T-helper 22 cell (primary cell): ENCODE results near the gene SLC25A43.

Experiments used
- DNase-seq: peaks from one replicate; pipeline ENCODE4 v3.0.0-alpha.2; 2020; ENCODE audit warnings: low read depth

The SLC25A43 gene

DNA sequence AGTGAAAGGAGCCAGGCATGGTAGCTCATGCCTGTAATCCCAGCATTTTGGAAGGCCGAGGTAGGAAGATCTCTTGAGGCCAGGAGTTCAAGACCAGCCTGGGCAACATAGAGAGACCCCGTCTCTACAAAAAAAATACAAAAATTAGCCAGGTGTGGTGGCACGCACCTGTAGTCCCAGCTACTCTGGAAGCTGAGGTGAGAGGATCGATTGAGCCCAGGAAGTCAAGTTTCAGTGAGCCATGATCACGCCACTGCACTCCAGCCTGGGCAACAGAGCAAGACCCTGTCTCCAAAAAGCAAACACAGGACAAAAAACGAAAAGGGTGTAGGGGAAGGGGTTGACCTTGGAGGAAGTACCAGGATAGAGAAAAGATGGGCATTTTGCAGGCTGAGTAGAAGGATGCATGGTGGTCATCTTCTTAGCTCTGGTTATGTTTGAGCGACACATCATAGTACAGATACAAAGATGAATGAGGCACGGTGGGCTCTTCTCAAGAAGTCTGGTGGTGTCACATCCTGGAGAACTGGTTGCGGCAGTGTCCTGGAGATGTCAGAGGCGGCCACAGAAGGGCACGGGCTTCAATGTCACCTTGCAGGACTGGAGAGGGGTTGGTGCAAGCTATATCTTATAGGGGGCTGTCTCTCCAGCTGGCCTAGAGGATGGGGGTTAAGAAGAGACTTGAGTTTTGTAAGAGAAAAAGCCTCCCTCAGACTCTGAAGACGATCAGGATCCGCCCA, 101.1 kb downstream of the SLC25A43 start:
- no peak for DNase-seq

DNA sequence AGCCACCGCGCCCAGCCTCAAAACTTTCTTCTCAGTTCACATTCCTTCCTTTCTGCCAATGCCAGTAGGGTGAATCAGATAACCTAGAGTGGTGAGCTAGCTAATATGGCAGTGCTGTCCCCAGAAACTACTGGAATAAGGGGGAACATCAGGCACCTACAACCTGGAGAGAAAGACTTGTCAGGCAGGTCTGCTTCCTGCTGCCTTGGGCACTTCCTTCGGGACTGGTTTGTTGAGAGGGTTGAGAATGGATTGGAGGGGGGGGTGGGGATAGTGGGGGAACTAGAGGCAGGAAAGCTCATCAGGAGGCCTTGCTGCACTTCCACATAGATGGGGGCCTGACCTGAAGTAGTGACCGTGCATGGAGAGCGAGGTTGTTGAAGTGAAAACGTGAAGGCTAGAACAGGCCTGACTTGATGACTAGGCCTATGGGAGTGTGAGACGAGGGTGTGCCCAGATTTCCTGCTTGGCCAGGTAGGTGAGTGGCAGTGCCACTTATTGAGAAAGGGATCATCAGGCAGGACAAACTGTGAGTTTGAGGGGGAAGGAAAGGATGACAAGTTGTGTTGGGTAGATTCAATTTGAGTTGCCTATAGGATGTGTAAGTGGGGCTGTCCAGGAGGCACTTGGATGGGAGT, 102.5 kb downstream of the SLC25A43 start:
- DNase-seq: no peak

DNA sequence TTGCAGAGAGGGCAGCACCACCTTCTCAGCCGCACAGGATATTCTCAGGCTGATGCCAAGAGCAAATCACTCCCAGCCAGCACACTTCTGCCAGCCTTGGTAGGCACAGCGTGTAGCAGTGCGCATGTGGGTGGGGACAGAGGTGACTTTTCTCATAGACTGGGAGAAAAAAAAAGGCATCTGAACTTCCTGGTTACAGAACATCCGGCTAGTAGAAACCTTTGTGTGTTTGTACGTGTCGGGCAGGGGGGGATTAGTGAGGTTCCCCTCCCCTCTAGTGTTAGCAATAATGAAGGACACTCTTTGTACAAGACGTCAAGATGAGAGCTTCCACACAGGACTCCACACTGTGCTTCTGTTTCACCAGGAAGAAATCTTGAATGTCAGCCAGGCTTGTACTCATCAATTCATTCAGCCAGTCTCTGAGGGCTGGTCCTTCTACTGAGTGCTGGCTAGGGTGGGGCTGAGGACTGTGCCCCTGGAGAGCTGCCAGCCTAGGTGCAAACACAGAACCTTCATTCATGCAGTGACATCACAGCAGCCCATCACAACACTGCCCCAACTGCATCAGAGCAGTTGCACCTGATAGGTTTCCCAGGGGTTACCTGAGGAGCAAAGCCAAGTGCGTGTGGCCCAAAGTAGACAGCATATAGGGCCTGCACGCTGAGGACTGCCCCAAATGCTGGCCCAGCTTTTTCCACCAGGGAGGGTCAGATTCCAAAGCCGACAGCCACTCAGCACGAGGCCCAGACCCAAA, 103.8 kb downstream of the SLC25A43 start:
- DNase-seq: no peak

DNA sequence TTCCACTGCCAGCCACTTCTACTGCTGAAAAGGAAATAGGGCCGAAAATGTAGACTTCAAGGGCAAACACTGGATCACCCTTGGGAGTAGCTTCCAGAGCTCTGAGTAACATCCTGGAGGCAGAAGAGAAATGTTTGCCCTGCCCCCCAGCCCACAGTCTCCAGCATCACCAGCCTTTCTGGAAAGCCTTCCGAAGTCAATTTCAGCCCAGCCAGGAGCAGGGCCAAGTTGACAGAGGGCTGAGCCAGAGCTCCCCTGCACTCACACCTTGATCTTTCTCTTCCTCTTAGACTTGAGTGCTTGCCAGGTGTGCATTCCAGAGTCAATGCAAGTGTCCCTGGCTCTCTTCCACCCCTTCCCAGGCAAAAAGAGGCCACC, 104.3 kb downstream of the SLC25A43 start:
- no peak for DNase-seq
